ENCODE results near the gene SHB. TPM values are rescaled to one million over a fixed set of nuclear protein-coding genes. Genes with fewer than 3 reads are reported as not detected.

The SHB gene
- total and polyA plus RNA-seq, 2 of the 13 experiments (the other 11 are each of a cell fraction or from before 2014, with no cell fraction given) = 19.4 to 20.7 TPM

GRCh38 chr9:38008168-38009034 is 60.6 kb downstream of the SHB start (continued):
- TF ChIP-seq ZBTB4 (CRISPR knock-in tag; IDR thresholded peaks at IDR 0.05; ENCODE audit: borderline replicate concordance) (no peak; the same call in 1 of the 2 replicates), DZIP1 (CRISPR knock-in tag; IDR thresholded peaks at IDR 0.05) (no peak), ZNF282 (IDR thresholded peaks at IDR 0.05; ENCODE audit: partially characterized antibody) (no peak), ZBTB7A (CRISPR knock-in tag; IDR thresholded peaks at IDR 0.05) (0 out of 2 replicates have a peak, but pooled peaks have one; percentile 16), TCF7L2 (IDR thresholded peaks at IDR 0.05; ENCODE audit: low read depth, low read length) (no peak), MXD4 (CRISPR knock-in tag; IDR thresholded peaks at IDR 0.05) (0 out of 2 replicates have a peak, but pooled peaks have one; percentile 13), ZNF205 (CRISPR knock-in tag; IDR thresholded peaks at IDR 0.05) (peak; percentile 66; the same call in 1 of the 2 replicates), THYN1 (CRISPR knock-in tag; IDR thresholded peaks at IDR 0.05; ENCODE audit: borderline replicate concordance, low read depth) (no peak), FOXK1 (CRISPR knock-in tag; IDR thresholded peaks at IDR 0.05; ENCODE audit: borderline replicate concordance, low read depth) (0 out of 2 replicates have a peak, but pooled peaks have one; percentile 12), ZKSCAN5 (CRISPR knock-in tag; IDR thresholded peaks at IDR 0.05) (0 out of 2 replicates have a peak, but pooled peaks have one; percentile 60), SOX5 (CRISPR knock-in tag; IDR thresholded peaks at IDR 0.05; ENCODE audit: borderline replicate concordance) (peak; percentile 46; the same call in 1 of the 2 replicates), ATF2 (CRISPR knock-in tag; IDR thresholded peaks at IDR 0.05) (peak; percentile 30; the same call in 1 of the 2 replicates), ZZZ3 (CRISPR knock-in tag; IDR thresholded peaks at IDR 0.05; ENCODE audit: borderline replicate concordance) (no peak), SP2 (CRISPR knock-in tag; IDR thresholded peaks at IDR 0.05) (no peak), ZNF451 (CRISPR knock-in tag; IDR thresholded peaks at IDR 0.05) (no peak)
- TF ChIP-seq, protein P1, sequence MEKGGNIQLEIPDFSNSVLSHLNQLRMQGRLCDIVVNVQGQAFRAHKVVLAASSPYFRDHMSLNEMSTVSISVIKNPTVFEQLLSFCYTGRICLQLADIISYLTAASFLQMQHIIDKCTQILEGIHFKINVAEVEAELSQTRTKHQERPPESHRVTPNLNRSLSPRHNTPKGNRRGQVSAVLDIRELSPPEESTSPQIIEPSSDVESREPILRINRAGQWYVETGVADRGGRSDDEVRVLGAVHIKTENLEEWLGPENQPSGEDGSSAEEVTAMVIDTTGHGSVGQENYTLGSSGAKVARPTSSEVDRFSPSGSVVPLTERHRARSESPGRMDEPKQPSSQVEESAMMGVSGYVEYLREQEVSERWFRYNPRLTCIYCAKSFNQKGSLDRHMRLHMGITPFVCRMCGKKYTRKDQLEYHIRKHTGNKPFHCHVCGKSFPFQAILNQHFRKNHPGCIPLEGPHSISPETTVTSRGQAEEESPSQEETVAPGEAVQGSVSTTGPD (CRISPR knock-in tag; IDR thresholded peaks at IDR 0.05) = no peak
- TF ChIP-seq, protein P2, sequence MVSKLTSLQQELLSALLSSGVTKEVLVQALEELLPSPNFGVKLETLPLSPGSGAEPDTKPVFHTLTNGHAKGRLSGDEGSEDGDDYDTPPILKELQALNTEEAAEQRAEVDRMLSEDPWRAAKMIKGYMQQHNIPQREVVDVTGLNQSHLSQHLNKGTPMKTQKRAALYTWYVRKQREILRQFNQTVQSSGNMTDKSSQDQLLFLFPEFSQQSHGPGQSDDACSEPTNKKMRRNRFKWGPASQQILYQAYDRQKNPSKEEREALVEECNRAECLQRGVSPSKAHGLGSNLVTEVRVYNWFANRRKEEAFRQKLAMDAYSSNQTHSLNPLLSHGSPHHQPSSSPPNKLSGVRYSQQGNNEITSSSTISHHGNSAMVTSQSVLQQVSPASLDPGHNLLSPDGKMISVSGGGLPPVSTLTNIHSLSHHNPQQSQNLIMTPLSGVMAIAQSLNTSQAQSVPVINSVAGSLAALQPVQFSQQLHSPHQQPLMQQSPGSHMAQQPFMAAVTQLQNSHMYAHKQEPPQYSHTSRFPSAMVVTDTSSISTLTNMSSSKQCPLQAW (CRISPR knock-in tag; IDR thresholded peaks at IDR 0.05) = 0 out of 2 replicates have a peak, but pooled peaks have one; percentile 11

Data from HepG2 (cell line).